Measurements from ENCODE around the gene CCDC40.

DNA sequence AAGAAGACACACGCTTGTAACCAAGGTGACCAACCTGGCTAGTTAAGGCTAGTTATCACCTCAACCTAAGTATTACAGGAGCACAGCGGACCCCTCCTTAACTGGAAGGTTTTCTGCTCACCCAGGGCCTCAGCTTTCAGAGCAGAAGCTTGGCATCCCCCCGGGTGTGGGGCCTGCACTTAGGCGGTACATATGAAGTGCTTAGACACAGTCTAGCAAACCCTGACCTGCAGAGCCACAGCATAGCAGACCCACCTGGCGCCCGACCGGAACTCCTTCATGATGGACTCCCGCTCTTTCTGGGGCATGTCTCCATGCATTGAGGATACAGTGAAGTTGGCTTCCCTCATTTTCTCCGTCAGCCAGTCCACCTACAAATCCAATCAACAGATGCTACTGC lies 100.7 kb downstream of the CCDC40 start:
- TF ChIP-seq CTCF (conservative IDR thresholded peaks at IDR 0.05 in 1 of 2, IDR thresholded peaks at IDR 0.05 in 1 of 2; ENCODE audit: low read depth in 1 of 2, low read length in 2 of 2) = no peak
- no peak for TF ChIP-seq EZH2 (IDR thresholded peaks at IDR 0.05; ENCODE audit: low read length, missing control alignments)

All from fibroblast of lung (primary cell).